Body of pancreas (tissue), 4 donors: ENCODE measurements around the gene BABAM2. TPM values are rescaled to one million over a fixed set of nuclear protein-coding genes. Genes with fewer than 3 reads are reported as not detected.

Experiments used
- ATAC-seq: fragments of 150-250 bp; one replicate; pipeline ENCODE4 v1.9.1; 2016
- DNase-seq, 4 donors: peaks; one replicate each; pipeline ENCODE4 v3.0.0-alpha.2; 2019
- H3K27ac ChIP-seq, 4 donors: fragments of 200-600 bp; sonication (generic); 1 replicate in 3 of 4; 2 replicates in 1 of 4; pipeline versions ENCODE4 v1.5.1 to v1.6.1; 2016 to 2019; ENCODE audit warnings: mild to moderate bottlenecking in 1 of 4, mixed read lengths in 1 of 4, moderate library complexity in 1 of 4
- H3K27me3 ChIP-seq, 2 donors: fragments of 200-600 bp; sonication (generic); one replicate each; pipeline ENCODE4 v1.6.0; 2016; ENCODE audit warnings: mild to moderate bottlenecking in 1 of 2
- H3K36me3 ChIP-seq, 2 donors: fragments of 200-600 bp; sonication (generic); replicated peaks in 1 of 2; 2 replicates each; pipeline ENCODE4 v1.5.1; 2016; ENCODE audit warnings: low read depth in 2 of 2; ENCODE audit not compliant: insufficient read depth in 1 of 2
- H3K4me1 ChIP-seq: fragments of 200-600 bp; sonication (generic); one replicate; pipeline ENCODE4 v1.6.0; 2016
- H3K4me3 ChIP-seq, 2 donors: fragments of 200-600 bp; sonication (generic); 1 replicate in 1 of 2; 2 replicates in 1 of 2; pipeline ENCODE4 v1.5.1; 2016 to 2019
- H3K9me3 ChIP-seq, 3 donors: fragments of 200-600 bp; sonication (generic); 1 replicate in 2 of 3; 2 replicates in 1 of 3; pipeline ENCODE4 v1.5.1; 2016
- POLR2A ChIP-seq, 3 donors: fragments of 450-650 bp; IDR thresholded peaks; one replicate each; pipeline ENCODE4 v1.6.1; 2016; ENCODE audit warnings: antibody characterized with exemption in 3 of 3, mild to moderate bottlenecking in 2 of 3
- WGBS, 2 donors: methylation state at CpG; one replicate each; pipeline ENCODE4 v1.1.5; 2017; 5-methylcytosine and 5-hydroxymethylcytosine counted together
- intact Hi-C: fragments of 100-400 bp; cut with DNase I; formaldehyde crosslinking; loops from one replicate; pipeline ENCODE4 v1.15.1; 2023
- total RNA-seq, 2 donors: library from RNA; depleted of rRNA; stranded (reverse); fragments of >200 nt; gene quantifications; one replicate each; pipeline ENCODE4 v1.1.0, GENCODE V29; 2016
- TF ChIP-seq, protein P1 (sequence below), 7 experiments: fragments of 450-650 bp in 4 of 7; fragments of 200-600 bp in 3 of 7; sonication (generic) in 3 of 7; IDR thresholded peaks; one replicate each; pipeline ENCODE4 v1.5.1; 2016 to 2019; ENCODE audit warnings: antibody characterized with exemption in 7 of 7

The BABAM2 gene
- total RNA-seq, 2 donors from 2014 or later: 20.5 to 22.4 TPM

GRCh38 chr2:28343971-28344715 lies 453.6 kb downstream of the BABAM2 start:
- Histone ChIP-seq H3K9me3 (no peaks in the 10 kb centered on the region), H3K4me3 (no peak overlapping the region), H3K4me1 (peaks cover 41% of the 10 kb centered on the region), H3K27ac (no peak overlapping the region), H3K36me3 (no peaks in the 10 kb centered on the region), H3K27me3 (no peaks in the 10 kb centered on the region)
- no peak for ATAC-seq
- TF ChIP-seq, protein P1, sequence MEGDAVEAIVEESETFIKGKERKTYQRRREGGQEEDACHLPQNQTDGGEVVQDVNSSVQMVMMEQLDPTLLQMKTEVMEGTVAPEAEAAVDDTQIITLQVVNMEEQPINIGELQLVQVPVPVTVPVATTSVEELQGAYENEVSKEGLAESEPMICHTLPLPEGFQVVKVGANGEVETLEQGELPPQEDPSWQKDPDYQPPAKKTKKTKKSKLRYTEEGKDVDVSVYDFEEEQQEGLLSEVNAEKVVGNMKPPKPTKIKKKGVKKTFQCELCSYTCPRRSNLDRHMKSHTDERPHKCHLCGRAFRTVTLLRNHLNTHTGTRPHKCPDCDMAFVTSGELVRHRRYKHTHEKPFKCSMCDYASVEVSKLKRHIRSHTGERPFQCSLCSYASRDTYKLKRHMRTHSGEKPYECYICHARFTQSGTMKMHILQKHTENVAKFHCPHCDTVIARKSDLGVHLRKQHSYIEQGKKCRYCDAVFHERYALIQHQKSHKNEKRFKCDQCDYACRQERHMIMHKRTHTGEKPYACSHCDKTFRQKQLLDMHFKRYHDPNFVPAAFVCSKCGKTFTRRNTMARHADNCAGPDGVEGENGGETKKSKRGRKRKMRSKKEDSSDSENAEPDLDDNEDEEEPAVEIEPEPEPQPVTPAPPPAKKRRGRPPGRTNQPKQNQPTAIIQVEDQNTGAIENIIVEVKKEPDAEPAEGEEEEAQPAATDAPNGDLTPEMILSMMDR (IDR thresholded peaks at IDR 0.05): no peak
- TF ChIP-seq POLR2A (IDR thresholded peaks at IDR 0.05): no peak
- no peak for DNase-seq
- WGBS, 2 donors: 88 to 89% methylated on average over 18 to 20 of the region's 20 CpGs
- intact Hi-C loops: no loop called here

DNA sequence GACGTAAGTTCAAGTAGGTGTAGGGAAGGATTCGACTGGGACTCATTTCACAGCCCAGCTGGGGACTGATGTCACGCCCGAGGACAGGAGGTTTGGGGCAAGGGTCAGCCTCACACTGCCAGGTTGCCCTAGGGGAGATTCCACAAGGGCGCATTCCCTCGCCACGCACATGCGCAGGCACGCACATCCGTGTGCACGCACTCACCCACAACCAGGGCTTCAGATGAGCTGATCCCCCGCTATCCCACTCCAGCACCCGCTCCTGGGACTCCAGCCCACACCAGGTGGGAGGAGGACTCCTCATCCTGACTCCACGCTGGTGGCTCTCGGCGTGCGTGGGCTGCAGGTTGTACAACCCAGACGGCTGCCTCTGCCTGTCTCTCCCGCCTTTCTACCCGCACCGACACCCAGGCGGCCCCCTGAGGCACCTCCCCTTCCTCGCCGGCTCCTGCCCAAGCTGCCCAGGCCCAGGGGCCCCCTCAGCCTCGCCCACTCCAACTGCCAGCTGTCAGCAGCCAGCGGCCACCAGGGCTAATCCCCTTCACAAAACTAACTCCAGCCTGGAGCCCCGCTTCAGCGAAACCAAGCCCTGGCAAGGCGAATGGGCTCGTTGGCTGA lies 454.3 kb downstream of the BABAM2 start:
- Histone ChIP-seq H3K4me1 (peaks cover 41% of the 10 kb centered on the region), H3K9me3 (no peaks in the 10 kb centered on the region), H3K4me3 (no peak overlapping the region), H3K27ac (no peak overlapping the region), H3K36me3 (no peaks in the 10 kb centered on the region), H3K27me3 (no peaks in the 10 kb centered on the region)
- TF ChIP-seq POLR2A (IDR thresholded peaks at IDR 0.05): no peak
- TF ChIP-seq, protein P1 (IDR thresholded peaks at IDR 0.05): no peak
- ATAC-seq (no peak), DNase-seq (no peak)
- WGBS, 2 donors: 87 to 93% methylated on average over 17 to 26 of the region's 30 CpGs
- intact Hi-C loops: no loop called here

DNA sequence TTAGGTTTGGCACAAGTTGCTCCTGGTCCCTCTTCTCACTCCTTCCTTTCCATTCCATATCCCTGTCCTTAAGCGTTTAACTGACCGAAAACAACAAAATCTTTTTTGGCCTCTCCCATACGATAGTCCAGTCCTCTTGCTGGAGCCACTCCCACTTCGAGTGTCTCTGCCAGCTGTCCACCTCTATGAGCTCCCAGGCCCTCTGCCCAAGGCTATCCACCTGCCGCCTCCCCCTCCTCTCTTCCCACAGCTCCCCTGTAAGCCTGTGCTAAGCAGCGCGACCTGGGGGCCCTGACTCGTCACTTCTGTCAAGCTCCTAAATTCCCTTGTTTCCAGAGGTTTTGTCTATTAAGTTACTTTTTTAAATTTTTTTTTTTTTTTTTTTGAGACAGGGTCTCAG lies 455.1 kb downstream of the BABAM2 start:
- ATAC-seq (no peak), DNase-seq (peak; percentile 44 to 79 (median 66))
- TF ChIP-seq POLR2A (IDR thresholded peaks at IDR 0.05): no peak
- TF ChIP-seq, protein P1 (IDR thresholded peaks at IDR 0.05): no peak
- Histone ChIP-seq H3K27ac (no peak overlapping the region), H3K36me3 (no peaks in the 10 kb centered on the region), H3K4me1 (peaks cover 37% of the 10 kb centered on the region), H3K4me3 (no peak overlapping the region), H3K9me3 (no peaks in the 10 kb centered on the region), H3K27me3 (no peaks in the 10 kb centered on the region)
- intact Hi-C loops: no loop called here
- WGBS, 2 donors: 42% methylated on average over 8 of the region's 8 CpGs

DNA sequence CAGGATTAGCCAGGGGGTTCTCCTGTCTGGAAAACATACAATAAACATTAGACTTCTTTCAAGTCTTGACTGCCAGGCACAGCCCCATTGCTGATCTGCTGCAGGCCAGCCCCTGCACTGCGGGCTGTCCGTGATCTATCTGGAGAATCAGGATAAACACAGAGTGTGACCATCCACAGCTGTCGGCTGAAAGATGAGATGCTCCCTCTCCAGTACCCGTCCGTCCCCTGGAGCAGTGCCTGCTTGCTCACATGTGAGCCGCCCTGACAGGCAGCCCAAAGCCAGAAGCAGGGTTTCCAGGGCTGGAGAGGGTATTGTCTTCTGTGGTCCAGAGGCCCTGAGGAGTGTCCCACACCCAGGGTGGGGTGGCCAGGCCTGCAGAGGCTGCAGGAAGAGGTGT lies 456.1 kb downstream of the BABAM2 start:
- intact Hi-C loops: no loop called here
- Histone ChIP-seq H3K9me3 (no peaks in the 10 kb centered on the region), H3K4me1 (peaks cover 27% of the 10 kb centered on the region), H3K36me3 (no peaks in the 10 kb centered on the region), H3K27ac (no peak overlapping the region), H3K27me3 (no peaks in the 10 kb centered on the region), H3K4me3 (no peak overlapping the region)
- WGBS, 2 donors: 71 to 94% methylated on average over 5 to 6 of the region's 6 CpGs
- DNase-seq (no peak), ATAC-seq (no peak)
- no peak for TF ChIP-seq POLR2A (IDR thresholded peaks at IDR 0.05)
- TF ChIP-seq, protein P1 (IDR thresholded peaks at IDR 0.05): no peak
